HG02938 (cell line): ENCODE measurements around the gene TRIM58.

Source experiments
- ATAC-seq: cut with Tn5 transposase; IDR thresholded peaks from one replicate; pipeline ENCODE4 v1.9.1; 2021; ENCODE audit warnings: mild to moderate bottlenecking, moderate library complexity; ENCODE audit not compliant: unreplicated experiment

Gene TRIM58, protein sequence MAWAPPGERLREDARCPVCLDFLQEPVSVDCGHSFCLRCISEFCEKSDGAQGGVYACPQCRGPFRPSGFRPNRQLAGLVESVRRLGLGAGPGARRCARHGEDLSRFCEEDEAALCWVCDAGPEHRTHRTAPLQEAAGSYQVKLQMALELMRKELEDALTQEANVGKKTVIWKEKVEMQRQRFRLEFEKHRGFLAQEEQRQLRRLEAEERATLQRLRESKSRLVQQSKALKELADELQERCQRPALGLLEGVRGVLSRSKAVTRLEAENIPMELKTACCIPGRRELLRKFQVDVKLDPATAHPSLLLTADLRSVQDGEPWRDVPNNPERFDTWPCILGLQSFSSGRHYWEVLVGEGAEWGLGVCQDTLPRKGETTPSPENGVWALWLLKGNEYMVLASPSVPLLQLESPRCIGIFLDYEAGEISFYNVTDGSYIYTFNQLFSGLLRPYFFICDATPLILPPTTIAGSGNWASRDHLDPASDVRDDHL

GRCh38 chr1:247857069-247857984 lies at the start of gene TRIM58:
TRIM58 (plus strand) TSS chr1:247857187; CDS start chr1:247857247, 60 bp downstream.
- no peak for ATAC-seq

DNA sequence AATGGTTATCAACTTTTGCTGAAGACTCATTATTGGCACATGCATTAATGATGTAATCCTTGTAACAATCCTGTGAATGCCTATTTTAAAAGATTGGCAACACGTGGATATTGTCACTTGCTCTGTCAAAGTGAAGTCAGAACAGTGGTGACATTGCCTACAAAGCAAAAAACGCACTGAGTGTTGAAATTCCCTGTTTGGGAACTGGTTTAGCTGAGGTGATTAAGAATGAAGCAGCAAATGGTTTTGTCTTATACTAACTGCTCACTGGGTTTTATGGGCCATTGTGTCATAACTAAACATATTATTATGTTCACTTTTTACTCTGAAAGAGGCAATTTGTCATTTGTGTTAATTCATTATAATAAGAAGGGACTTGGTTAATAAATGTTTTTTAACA lies 44.4 kb upstream of the TRIM58 start:
- ATAC-seq, result no peak

DNA sequence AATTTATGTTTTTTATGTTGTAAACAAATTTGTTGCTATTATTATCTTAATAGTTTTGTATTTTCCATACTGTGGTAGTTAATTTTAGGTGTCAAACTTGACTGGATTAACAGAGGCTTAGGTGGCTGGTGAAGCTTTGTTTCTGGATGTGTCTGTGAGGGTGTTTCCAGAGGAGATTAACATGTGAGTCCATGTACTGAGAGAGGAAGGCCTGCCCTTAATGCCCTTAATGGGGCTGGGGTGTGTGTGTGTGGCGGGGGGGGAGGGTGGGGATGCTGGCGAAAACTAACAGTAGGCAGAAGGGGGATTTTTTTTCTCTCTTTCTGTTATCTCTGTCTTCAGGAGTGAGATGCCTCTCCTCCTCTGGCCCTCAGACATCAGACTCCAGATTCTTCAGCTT lies 34.9 kb upstream of the TRIM58 start:
- no peak for ATAC-seq

DNA sequence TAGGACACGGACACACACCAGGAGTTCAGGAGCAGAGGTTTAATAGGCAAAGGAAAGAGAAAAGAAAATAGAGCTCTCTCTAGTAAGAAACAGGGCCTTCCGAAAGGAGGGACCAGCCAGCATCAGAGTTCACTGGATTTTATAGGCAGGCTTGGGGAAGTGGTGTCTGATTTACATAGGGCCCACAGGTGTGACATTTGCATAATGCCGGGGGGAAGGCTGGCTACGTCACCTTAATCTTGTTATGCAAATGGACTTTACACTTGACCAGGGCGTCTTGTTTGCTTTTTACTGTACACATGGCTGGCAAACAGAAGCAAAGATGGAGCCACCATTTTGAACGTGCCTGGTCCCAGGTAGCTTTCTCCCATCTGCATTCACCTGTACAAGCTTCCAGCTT lies 33.0 kb upstream of the TRIM58 start, which contains the start of gene OR14A16:
Gene OR14A16, minus strand, starts transcription at position 97 of the 400 bp plus-strand sequence. CDS start 8,390 bp downstream, outside the sequence.
- ATAC-seq, result no peak

DNA sequence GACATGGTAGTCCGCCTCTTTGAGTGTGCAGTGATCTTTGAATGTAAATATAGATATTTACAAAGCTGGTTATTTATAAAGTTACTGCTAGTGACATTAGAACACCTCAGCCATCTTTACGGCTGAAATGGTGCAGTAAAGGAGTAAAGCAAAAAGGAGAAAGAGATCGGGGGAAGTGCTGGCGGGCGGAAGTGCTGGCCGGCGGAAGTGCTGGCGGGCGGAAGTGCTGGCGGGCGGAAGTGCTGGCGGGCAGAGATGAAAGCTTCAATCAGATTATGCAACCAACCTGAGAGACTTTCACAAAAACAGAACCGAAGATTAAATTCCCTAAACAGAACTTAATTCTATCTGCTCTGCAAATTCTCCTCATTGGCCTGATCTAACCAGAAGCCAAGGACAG lies 31.6 kb upstream of the TRIM58 start:
- ATAC-seq, result no peak

DNA sequence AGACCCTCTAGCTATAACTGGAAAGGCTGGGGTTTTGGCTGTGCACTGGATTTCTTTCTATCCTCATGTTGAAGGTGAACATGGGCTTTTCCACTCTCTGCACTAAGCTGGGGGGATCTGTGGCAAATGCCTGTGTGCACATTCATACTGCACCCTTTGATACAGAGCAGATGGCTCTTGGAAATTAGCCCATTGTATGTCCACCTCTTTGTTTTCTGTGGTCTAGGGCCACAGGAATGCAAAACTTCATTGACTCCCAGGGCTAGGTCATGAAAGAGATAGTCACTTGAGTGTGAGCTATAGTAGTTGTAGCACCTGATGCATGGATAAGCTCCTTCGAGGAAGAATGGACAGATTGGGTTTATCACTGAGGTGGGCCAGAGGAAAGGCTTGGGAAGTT lies 27.3 kb upstream of the TRIM58 start:
- ATAC-seq, result no peak

DNA sequence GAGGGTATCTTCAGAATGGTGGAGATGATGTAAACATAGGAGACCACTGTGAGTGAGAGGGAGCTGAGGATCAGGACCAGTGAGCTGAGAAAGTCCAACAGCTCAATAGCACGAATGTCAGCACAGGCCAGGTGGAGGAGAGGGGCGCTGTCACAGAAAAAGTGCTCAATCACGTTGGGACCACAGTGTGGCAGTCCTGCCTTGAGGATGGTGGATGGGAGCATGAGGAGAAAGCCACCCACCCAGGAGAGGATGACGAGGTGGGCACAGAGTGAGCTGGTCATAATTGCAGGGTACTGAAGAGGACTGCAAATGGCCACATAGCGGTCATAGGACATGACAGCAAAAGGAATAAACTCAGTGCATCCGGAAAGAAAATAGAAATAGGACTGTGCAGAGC lies 23.4 kb upstream of the TRIM58 start:
- no peak for ATAC-seq

GRCh38 chr1:247840818-247841217 lies 16.2 kb upstream of the TRIM58 start:
- no peak for ATAC-seq

- ATAC-seq, result no peak
Observed at GRCh38 chr1:247841796-247842195, 15.2 kb upstream of the TRIM58 start, which contains the start of gene OR11L1. OR11L1 (minus strand) TSS chr1:247841896; CDS start chr1:247841896, 0 bp downstream.

- no peak for ATAC-seq
Observed at GRCh38 chr1:247843411-247843810, 13.6 kb upstream of the TRIM58 start.

- ATAC-seq, result no peak
Observed at GRCh38 chr1:247845011-247845692, 11.8 kb upstream of the TRIM58 start.

DNA sequence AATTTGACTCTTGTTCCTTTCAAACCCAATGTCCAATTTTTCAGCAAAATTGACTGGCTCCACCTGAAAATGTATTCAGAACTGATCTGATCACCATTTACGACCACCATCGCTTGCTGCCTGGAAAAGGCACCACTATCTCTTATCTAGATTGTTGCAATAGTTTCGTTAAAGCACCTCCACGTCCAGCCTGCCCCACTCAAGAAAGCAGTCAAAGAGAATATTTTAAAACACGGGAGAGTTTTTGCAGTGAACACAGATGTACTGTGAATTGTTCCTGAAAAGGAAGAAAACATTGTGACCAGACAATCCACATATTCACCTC lies 11.3 kb upstream of the TRIM58 start:
- ATAC-seq, result no peak

- ATAC-seq, result no peak
Observed at GRCh38 chr1:247848346-247848745, 8.6 kb upstream of the TRIM58 start.

- no peak for ATAC-seq
Observed at GRCh38 chr1:247849616-247850015, 7.4 kb upstream of the TRIM58 start.

GRCh38 chr1:247854899-247855545 lies 2.0 kb upstream of the TRIM58 start:
- no peak for ATAC-seq

DNA sequence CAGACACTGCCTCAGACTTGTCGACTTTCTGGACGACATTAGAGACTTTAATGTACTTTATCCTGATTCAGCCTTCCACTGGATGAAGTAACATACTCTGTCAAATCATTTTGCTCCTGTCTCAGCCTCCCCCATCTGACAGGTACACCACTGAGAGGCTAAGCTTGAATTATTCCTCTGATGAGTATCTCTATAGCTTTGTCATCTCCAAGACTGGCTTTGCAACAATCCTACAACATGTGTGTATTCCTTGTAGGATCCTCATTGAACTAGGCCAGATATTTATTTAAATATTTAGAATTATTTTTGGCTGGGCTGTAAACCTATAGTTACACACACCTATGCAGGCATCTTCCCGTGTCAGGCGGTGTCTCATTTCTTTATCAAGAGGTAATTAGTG lies 1.1 kb upstream of the TRIM58 start:
- no peak for ATAC-seq

DNA sequence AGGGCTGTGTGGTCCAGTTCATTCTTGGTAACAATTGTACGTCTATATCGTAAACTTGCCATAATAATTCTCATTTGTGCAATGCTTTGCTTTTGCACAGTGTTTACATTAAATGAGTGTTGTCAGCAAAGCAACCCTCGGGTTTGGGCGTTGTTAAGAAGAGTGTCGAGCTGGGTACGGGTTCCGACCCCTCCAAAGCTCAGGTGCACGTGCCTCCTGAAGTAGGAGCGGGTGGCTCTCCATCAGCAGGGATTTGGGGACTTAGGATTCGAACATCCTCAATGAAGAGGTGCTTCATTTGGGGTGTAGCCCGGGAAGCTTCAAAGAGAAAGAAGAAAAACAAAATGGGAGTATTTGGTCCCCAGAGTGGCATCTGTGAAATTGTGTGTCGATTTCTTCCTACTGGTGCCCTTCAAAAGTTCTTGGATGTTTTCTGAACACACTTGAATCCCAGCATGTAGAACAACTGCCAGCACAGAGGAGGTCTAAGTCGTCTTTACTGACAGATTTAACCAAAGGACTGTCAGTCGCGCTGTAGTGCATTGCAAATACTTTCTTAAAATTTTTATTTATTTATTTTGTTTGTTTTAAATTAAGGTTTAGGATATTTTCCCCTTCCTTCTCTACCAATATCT lies 1.1 kb downstream of the TRIM58 start:
- no peak for ATAC-seq

DNA sequence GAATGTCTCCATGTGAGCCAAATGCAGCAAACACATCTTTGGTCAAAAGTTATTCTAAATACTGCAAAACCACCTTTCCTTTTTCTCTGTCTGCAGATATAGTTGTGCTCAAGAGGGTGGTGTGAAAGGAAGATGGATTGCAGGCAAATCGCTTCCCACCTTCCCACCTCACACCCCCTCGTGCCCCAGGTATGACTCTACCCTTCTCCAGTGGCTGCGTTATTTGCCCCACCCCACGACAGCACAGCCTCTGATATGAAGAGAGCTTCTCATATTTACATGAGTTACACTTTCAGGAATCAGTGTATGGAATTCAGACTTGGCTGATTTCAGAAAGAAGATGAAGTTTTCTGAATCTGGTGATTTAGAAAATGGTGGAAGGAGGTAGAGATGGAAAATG lies 5.8 kb downstream of the TRIM58 start:
- ATAC-seq, result no peak

- ATAC-seq, result no peak
Observed at GRCh38 chr1:247864644-247865043, 7.7 kb downstream of the TRIM58 start.

- ATAC-seq, result no peak
Observed at GRCh38 chr1:247865416-247865815, 8.4 kb downstream of the TRIM58 start.
